K562 (cell line): Measurements from ENCODE around the gene OFD1. TPM values are rescaled to one million over a fixed set of nuclear protein-coding genes. Genes with fewer than 3 reads are reported as not detected.

Experiments
- ATAC-seq: fragments of 200-7000 bp; cut with Tn5 transposase; 3 replicates; pipeline ENCODE4 v1.9.1; 2020; ENCODE audit warnings: moderate library complexity
- BruUV-seq: library from RNA; stranded (reverse); fragments of 400-500 nt; replicated peaks from 2 replicates; lab custom pipeline; 2021; lab: Mats Ljungman, UMichigan
- CTCF ChIA-PET: fragments of 300-600 bp; formaldehyde crosslinking; extraction: SDS; loops from one replicate; lab custom pipeline; 2021; ENCODE audit warnings: low intra/inter-chr PET ratio; lab: Yijun Ruan, JAX
- POLR2A ChIA-PET: fragments of 300-600, 350-650 bp; sonication (Branson Sonifier 250); formaldehyde crosslinking; extraction: SDS; loops from one replicate; lab custom pipeline; 2021; ENCODE audit warnings: antibody characterized with exemption, inconsistent platforms; lab: Yijun Ruan, JAX
- DNase-seq, 4 experiments: peaks; one replicate each; pipeline versions ENCODE4 v3.0.0 to v3.0.0-alpha.2; 2011 to 2018; ENCODE audit warnings: low spot score in 3 of 4, mixed read lengths in 3 of 4; ENCODE audit errors: extremely low read depth in 1 of 4
- FAIRE-seq: peaks from 2 replicates; lab custom pipeline; 2011; peaks lifted over from hg19 to GRCh38; lab: Jason Lieb, UNC
- H2AFZ ChIP-seq: 2 replicates; pipeline ENCODE4 v1.6.0; 2011; ENCODE audit warnings: low read depth, low read length, control low read depth, inconsistent platforms
- H3K27ac ChIP-seq: fragments of 200-600 bp; 3 replicates; pipeline ENCODE4 v1.8.0; 2011; ENCODE audit warnings: low read depth, mild to moderate bottlenecking, control low read depth, inconsistent platforms, low read length, moderate library complexity, mixed read lengths; ENCODE audit errors: extremely low read depth
- H3K27me3 ChIP-seq, 2 experiments: fragments of 300-600 bp in 1 of 2; 2 replicates in 1 of 2; 3 replicates in 1 of 2; pipeline versions ENCODE4 v1.6.0 to v1.8.0; 2011; ENCODE audit warnings: inconsistent platforms in 2 of 2, low read length in 2 of 2, mild to moderate bottlenecking in 1 of 2, mixed read lengths in 1 of 2, moderate library complexity in 1 of 2; ENCODE audit not compliant: control insufficient read depth in 2 of 2, insufficient read depth in 2 of 2
- H3K36me3 ChIP-seq: fragments of 300-600 bp; 3 replicates; pipeline ENCODE4 v1.8.0; 2011; ENCODE audit warnings: mild to moderate bottlenecking, low read length, inconsistent platforms; ENCODE audit not compliant: control insufficient read depth, insufficient read depth
- H3K4me1 ChIP-seq, 2 experiments: fragments of 200-600 bp in 1 of 2; replicated peaks in 1 of 2; 2 replicates in 1 of 2; 3 replicates in 1 of 2; pipeline versions ENCODE4 v1.5.1 to v1.8.0; 2011; ENCODE audit warnings: inconsistent platforms in 2 of 2, low read length in 2 of 2, mild to moderate bottlenecking in 1 of 2, mixed read lengths in 1 of 2, moderate library complexity in 1 of 2; ENCODE audit not compliant: control insufficient read depth in 2 of 2, insufficient read depth in 2 of 2
- H3K4me2 ChIP-seq: 2 replicates; pipeline ENCODE4 v1.6.1; 2011; ENCODE audit warnings: low read length, control low read depth, inconsistent platforms, mixed read lengths; ENCODE audit not compliant: insufficient read depth
- H3K4me3 ChIP-seq: fragments of 200-600 bp; sonication (generic), shearing (Covaris generic); 2 replicates; pipeline ENCODE4 v1.5.1; 2016; ENCODE audit warnings: control low read depth, inconsistent platforms
- H3K79me2 ChIP-seq: fragments of 200-600 bp; 3 replicates; pipeline ENCODE4 v1.8.0; 2011; ENCODE audit warnings: low read length, inconsistent platforms; ENCODE audit not compliant: control insufficient read depth, insufficient read depth
- H3K9ac ChIP-seq, 2 experiments: 2 replicates each; pipeline versions ENCODE4 v1.6.0 to v1.6.1; 2011; ENCODE audit warnings: low read depth in 2 of 2, low read length in 2 of 2, control low read depth in 1 of 2, inconsistent platforms in 1 of 2, mild to moderate bottlenecking in 1 of 2, mixed read lengths in 1 of 2; ENCODE audit not compliant: insufficient read depth in 1 of 2
- H3K9me1 ChIP-seq: one replicate; pipeline ENCODE4 v1.6.0; 2011; ENCODE audit warnings: inconsistent platforms, mild to moderate bottlenecking, low read length, moderate library complexity; ENCODE audit not compliant: control insufficient read depth, insufficient read depth
- H3K9me3 ChIP-seq: replicated peaks from 2 replicates; pipeline ENCODE4 v1.5.1; 2011; ENCODE audit warnings: low read depth, low read length, inconsistent platforms; ENCODE audit not compliant: control insufficient read depth, insufficient read depth
- H4K20me1 ChIP-seq: replicated peaks from 2 replicates; pipeline ENCODE4 v1.6.1; 2011; ENCODE audit warnings: low read length, inconsistent platforms, mixed read lengths; ENCODE audit not compliant: control insufficient read depth, insufficient read depth
- BRD4 ChIP-seq: fragments of 200-600 bp; sonication (generic); IDR thresholded peaks from 2 replicates; pipeline ENCODE4 v1.6.1; 2017; ENCODE audit warnings: inconsistent platforms
- CBFA2T2 ChIP-seq: fragments of 450-650 bp; conservative IDR thresholded peaks from 2 replicates; pipeline ENCODE4 v1.6.1; 2017; ENCODE audit warnings: mild to moderate bottlenecking
- GABPB1 ChIP-seq: sonication (generic); formaldehyde crosslinking; IDR thresholded peaks from 2 replicates; pipeline ENCODE4 v1.8.0; 2022; ENCODE audit warnings: mild to moderate bottlenecking, missing genetic modification reagents
- L3MBTL2 ChIP-seq: fragments of 450-650 bp; IDR thresholded peaks from 2 replicates; pipeline ENCODE4 v1.6.1; 2016; ENCODE audit warnings: mild to moderate bottlenecking, moderate library complexity
- NFIC ChIP-seq: fragments of 450-650 bp; IDR thresholded peaks from 2 replicates; pipeline ENCODE4 v1.6.1; 2017; ENCODE audit warnings: mild to moderate bottlenecking, inconsistent platforms
- POLR2AphosphoS2 ChIP-seq: IDR thresholded peaks from 2 replicates; pipeline ENCODE4 v1.6.1; 2012; ENCODE audit warnings: low read length, improper control_type of control experiment
- PRMT5 ChIP-seq: sonication (generic); formaldehyde crosslinking; IDR thresholded peaks from 2 replicates; pipeline ENCODE4 v1.5.0; 2020; ENCODE audit warnings: missing genetic modification reagents
- TAF1 ChIP-seq: IDR thresholded peaks from 2 replicates; pipeline ENCODE4 v1.6.1; 2011; ENCODE audit warnings: mild to moderate bottlenecking, low read length, moderate library complexity; ENCODE audit not compliant: insufficient read depth, control insufficient read depth, severe bottlenecking; ENCODE audit errors: extremely low read depth
- TEAD2 ChIP-seq: fragments of 450-650 bp; IDR thresholded peaks from 2 replicates; pipeline ENCODE4 v1.6.1; 2016; ENCODE audit warnings: missing genetic modification characterization, control low read depth, missing compliant biosample characterization
- TSC22D4 ChIP-seq: fragments of 450-650 bp; IDR thresholded peaks from 2 replicates; pipeline ENCODE4 v1.6.1; 2016; ENCODE audit warnings: missing genetic modification characterization, missing biosample characterization, control low read depth
- ZC3H11A ChIP-seq: IDR thresholded peaks from 2 replicates; pipeline ENCODE4 v1.6.1; 2012; ENCODE audit warnings: low read depth, low read length, improper control_type of control experiment
- ZNF174 ChIP-seq: fragments of 250-450 bp; sonication (Bioruptor Pico); IDR thresholded peaks from 2 replicates; pipeline ENCODE4 v1.4.0; 2020; ENCODE audit warnings: mild to moderate bottlenecking
- ZNF274 ChIP-seq: IDR thresholded peaks from 2 replicates; pipeline ENCODE4 v1.6.1; 2011; ENCODE audit warnings: low read depth, mild to moderate bottlenecking, low read length, moderate library complexity, borderline replicate concordance
- ZNF347 ChIP-seq: fragments of 450-650 bp; formaldehyde crosslinking; IDR thresholded peaks from 2 replicates; pipeline ENCODE4 v1.4.0; 2020; ENCODE audit warnings: low read depth, mild to moderate bottlenecking, moderate library complexity
- ZNF830 ChIP-seq: fragments of 250-450 bp; sonication (Bioruptor Pico); IDR thresholded peaks from 2 replicates; pipeline ENCODE4 v1.5.0; 2021; ENCODE audit warnings: mild to moderate bottlenecking
- WGBS: fragments of 100-300 bp; shearing (Covaris generic); methylation state at CpG from one replicate; pipeline ENCODE4 v1.1.6; 2016; ENCODE audit warnings: low coverage, mixed read lengths; ENCODE audit not compliant: insufficient coverage; ENCODE audit errors: missing lambda C conversion rate; 5-methylcytosine and 5-hydroxymethylcytosine counted together
- in situ Hi-C: fragments of 300-500 bp; cut with MboI; formaldehyde crosslinking; loops from 4 replicates; pipeline ENCODE4 v1.15.0; 2018; ENCODE audit warnings: inconsistent platforms, mixed read lengths
- intact Hi-C: fragments of 100-400 bp; cut with micrococcal nuclease; formaldehyde crosslinking; loops from 2 replicates; pipeline ENCODE4 v1.14.2; 2022
- polyA plus RNA-seq, 8 experiments: library from polyadenylated mRNA; depleted of rRNA in 4 of 8; stranded (reverse) in 5 of 8; unstranded in 3 of 8; fragments of >200 nt; fragmentation: Nextera tagmentation in 2 of 8; fragmentation: Illumina TruSeq in 1 of 8; extraction: Ambion mirVana in 2 of 8; extraction: Trizol in 1 of 8; gene quantifications; 2 replicates each; pipeline versions ENCODE4 v1.2.1 to v1.2.3, GENCODE V29; 2011 to 2014; ENCODE audit warnings: inconsistent platforms in 1 of 8, missing spikeins in 1 of 8
- total RNA-seq, 7 experiments: library from RNA; depleted of rRNA in 6 of 7; stranded (reverse); fragments of >200 nt in 6 of 7; fragmentation: Illumina TruSeq in 2 of 7; extraction: Trizol in 2 of 7; gene quantifications; 2 replicates each; pipeline versions ENCODE4 v1.2.1 to v1.2.3, GENCODE V29; 2011 to 2021; ENCODE audit warnings: low replicate concordance in 1 of 7
- TF ChIP-seq, protein P1 (sequence below): fragments of 450-650 bp; formaldehyde crosslinking; conservative IDR thresholded peaks from 2 replicates; pipeline ENCODE4 v1.4.0; 2022; ENCODE audit warnings: mild to moderate bottlenecking, missing genetic modification characterization
- TF ChIP-seq, protein P2 (sequence below): sonication (generic); formaldehyde crosslinking; IDR thresholded peaks from 2 replicates; pipeline ENCODE4 v1.9.0; 2022; ENCODE audit warnings: mild to moderate bottlenecking, missing genetic modification reagents
- TF ChIP-seq, protein P3 (sequence below), 2 experiments: fragments of 450-650 bp in 1 of 2; IDR thresholded peaks; 2 replicates each; pipeline ENCODE4 v1.6.1; 2011 to 2017; ENCODE audit warnings: low read depth in 2 of 2, antibody characterized with exemption in 1 of 2, borderline replicate concordance in 1 of 2, low read length in 1 of 2, mild to moderate bottlenecking in 1 of 2, mixed read lengths in 1 of 2; ENCODE audit not compliant: control insufficient read depth in 1 of 2

Gene OFD1
- total and polyA plus RNA-seq, 9 of the 15 experiments (the other 6 are each of a cell fraction or from before 2014, with no cell fraction given), result 22.0 to 49.1 (median 30.2) TPM

DNA sequence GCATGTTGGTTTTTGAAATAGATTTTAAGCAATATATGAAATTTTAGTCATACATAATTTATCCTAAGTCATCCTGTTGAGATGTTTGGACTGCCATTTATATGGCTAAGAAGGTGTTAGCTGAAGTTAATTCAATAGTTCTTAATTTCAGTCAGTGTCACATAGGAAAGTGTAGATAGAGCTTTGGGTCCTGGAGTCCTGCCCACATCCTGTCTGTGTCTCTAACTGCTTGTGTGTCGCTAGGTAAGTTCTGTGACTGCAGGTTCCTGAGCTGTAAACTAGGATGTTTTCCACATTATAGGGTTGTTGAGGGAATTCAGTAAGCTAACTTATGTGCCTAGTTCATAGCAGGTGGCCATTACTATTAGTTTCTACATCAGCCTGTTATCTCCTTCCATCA lies 20.7 kb downstream of the OFD1 start:
- TF ChIP-seq BRD4, result no peak
- no peak for TF ChIP-seq TAF1
- TF ChIP-seq PRMT5, result no peak
- TF ChIP-seq CBFA2T2, result no peak
- TF ChIP-seq ZNF174 (CRISPR knock-in tag), result no peak
- TF ChIP-seq GABPB1 (CRISPR knock-in tag), result no peak
- TF ChIP-seq, protein P1, sequence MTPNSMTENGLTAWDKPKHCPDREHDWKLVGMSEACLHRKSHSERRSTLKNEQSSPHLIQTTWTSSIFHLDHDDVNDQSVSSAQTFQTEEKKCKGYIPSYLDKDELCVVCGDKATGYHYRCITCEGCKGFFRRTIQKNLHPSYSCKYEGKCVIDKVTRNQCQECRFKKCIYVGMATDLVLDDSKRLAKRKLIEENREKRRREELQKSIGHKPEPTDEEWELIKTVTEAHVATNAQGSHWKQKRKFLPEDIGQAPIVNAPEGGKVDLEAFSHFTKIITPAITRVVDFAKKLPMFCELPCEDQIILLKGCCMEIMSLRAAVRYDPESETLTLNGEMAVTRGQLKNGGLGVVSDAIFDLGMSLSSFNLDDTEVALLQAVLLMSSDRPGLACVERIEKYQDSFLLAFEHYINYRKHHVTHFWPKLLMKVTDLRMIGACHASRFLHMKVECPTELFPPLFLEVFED (CRISPR knock-in tag), result no peak
- TF ChIP-seq ZNF347 (CRISPR knock-in tag), result no peak
- no peak for TF ChIP-seq POLR2AphosphoS2
- no peak for TF ChIP-seq NFIC
- TF ChIP-seq, protein P2, sequence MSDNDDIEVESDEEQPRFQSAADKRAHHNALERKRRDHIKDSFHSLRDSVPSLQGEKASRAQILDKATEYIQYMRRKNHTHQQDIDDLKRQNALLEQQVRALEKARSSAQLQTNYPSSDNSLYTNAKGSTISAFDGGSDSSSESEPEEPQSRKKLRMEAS, result no peak
- no peak for TF ChIP-seq L3MBTL2
- TF ChIP-seq, protein P3, sequence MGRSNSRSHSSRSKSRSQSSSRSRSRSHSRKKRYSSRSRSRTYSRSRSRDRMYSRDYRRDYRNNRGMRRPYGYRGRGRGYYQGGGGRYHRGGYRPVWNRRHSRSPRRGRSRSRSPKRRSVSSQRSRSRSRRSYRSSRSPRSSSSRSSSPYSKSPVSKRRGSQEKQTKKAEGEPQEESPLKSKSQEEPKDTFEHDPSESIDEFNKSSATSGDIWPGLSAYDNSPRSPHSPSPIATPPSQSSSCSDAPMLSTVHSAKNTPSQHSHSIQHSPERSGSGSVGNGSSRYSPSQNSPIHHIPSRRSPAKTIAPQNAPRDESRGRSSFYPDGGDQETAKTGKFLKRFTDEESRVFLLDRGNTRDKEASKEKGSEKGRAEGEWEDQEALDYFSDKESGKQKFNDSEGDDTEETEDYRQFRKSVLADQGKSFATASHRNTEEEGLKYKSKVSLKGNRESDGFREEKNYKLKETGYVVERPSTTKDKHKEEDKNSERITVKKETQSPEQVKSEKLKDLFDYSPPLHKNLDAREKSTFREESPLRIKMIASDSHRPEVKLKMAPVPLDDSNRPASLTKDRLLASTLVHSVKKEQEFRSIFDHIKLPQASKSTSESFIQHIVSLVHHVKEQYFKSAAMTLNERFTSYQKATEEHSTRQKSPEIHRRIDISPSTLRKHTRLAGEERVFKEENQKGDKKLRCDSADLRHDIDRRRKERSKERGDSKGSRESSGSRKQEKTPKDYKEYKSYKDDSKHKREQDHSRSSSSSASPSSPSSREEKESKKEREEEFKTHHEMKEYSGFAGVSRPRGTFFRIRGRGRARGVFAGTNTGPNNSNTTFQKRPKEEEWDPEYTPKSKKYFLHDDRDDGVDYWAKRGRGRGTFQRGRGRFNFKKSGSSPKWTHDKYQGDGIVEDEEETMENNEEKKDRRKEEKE (IDR thresholded peaks at IDR 0.05; ENCODE audit: borderline replicate concordance in 1 of 2, control insufficient read depth in 1 of 2, low read depth in 2 of 2, low read length in 1 of 2), result no peak
- TF ChIP-seq ZNF830 (CRISPR knock-in tag), result no peak
- TF ChIP-seq ZNF274, result no peak
- no peak for TF ChIP-seq TEAD2 (tag)
- no peak for TF ChIP-seq ZC3H11A
- no peak for TF ChIP-seq TSC22D4 (tag)
- Histone ChIP-seq H3K27me3 (no peaks in the 10 kb centered on the region), H3K4me1 (no peaks in the 10 kb centered on the region), H3K79me2 (no peaks in the 10 kb centered on the region), H3K4me2 (no peak overlapping the region), H3K4me3 (no peak overlapping the region), H3K9ac (no peak overlapping the region), H3K9me3 (no peaks in the 10 kb centered on the region), H4K20me1 (no peaks in the 10 kb centered on the region), H3K27ac (no peak overlapping the region), H3K36me3 (peaks cover 80% of the 10 kb centered on the region), H2AFZ (no peak overlapping the region), H3K9me1 (no peaks in the 10 kb centered on the region)
- DNase-seq (no peak), FAIRE-seq (no peak), ATAC-seq (no peak)
- ChIA-PET POLR2A (interaction anchor here (0.5 kb wide), 1 partner anchor 40 kb away, joined by 3 read pairs; no protein-coding TSS in a partner anchor), CTCF (no interaction called here)
- intact Hi-C loops, result no loop called here
- no TSS peak for BruUV-seq
- WGBS, result 91% methylated on average over 1 of the region's 1 CpG
- in situ Hi-C loops, result no loop called here
